ENCODE data around the gene DUSP6.
A peak's percentile ranks its signal among the peaks of the same experiment; 100 is the strongest.

DUSP6 gene

DNA sequence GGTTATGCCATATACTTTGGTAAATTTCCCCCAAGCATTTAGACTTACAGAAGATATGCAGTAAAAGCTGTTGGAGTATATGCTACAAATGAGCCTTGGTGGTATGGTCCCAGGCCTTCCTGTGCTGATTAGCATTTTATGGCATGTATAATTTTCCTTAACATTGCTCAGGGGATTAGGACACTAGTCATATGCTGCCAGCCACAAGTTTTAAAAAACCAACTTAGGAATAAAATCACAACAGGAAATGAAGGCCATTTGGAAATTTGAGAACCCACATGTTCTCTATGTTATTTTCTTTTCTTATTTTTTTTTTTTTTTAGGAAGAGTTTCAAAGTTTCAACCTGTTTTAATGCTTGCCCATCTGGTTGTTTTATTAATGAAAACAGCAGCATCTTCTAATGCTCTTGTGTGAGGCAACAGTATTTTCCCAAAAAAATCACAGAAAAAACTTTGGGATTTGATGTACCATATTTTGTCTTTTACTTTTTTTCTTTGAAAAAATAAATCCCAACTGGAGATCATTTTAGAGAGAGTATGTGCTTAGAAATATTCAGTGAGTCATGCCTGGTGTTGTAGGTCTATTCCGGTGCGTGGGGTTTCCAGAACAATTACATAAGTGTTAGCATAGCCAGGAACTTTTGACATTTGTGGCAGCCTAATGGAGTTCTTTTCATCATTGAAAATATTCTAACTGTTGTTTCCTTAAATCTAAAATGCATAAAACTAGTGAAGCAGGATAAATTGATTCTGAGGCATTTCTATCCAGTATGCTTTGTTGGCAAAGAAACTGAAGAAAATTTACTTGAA lies 21.7 kb upstream of the DUSP6 start:
- no peak for DNase-seq

- no peak for DNase-seq
These were observed 20.5 kb upstream of the DUSP6 start for GRCh38 chr12:89372584-89373370.

- DNase-seq, result no peak
These were observed 18.5 kb upstream of the DUSP6 start for GRCh38 chr12:89370850-89371249.

DNA sequence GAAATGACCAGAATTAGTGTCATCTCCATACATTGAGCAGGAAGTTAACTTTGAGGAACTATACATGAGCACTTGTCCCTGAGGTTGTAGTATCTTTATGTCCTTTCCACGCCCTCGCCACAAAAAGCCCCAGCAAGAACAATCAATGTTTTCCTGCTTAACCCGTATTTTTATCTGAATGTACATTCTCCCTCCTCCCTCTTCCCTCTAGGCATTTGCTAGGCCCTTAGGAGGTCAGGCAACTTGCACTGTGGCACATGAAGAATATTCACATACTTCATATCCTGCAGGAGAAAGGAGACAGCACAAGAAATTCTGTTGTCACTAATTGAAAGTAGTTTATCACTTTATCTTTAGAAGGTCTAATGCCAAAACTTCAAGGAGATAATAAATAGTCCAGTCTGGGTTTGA lies 18.1 kb upstream of the DUSP6 start:
- DNase-seq, result no peak

DNA sequence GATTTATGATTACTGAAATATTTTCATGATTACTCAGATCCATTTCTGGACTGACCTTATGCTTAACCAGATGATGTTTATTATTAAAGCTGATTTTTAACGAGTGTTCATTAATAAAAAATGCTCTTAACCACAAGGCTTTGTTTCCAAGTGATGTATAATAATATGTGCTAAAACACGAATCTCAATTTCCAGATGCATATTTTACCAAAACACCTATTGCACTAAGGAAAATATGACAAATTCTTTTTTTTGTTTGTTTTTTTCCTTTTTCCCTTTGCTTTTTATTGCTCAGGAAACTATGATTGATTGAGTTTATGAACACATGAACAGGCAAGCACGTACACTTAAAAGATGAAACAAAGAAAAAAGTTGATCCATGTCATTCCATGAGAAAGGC lies 16.9 kb upstream of the DUSP6 start:
- DNase-seq, result no peak

- DNase-seq, result no peak
These were observed 16.1 kb upstream of the DUSP6 start for GRCh38 chr12:89368391-89368790.

GRCh38 chr12:89366676-89367364 lies 14.5 kb upstream of the DUSP6 start:
- no peak for DNase-seq

DNA sequence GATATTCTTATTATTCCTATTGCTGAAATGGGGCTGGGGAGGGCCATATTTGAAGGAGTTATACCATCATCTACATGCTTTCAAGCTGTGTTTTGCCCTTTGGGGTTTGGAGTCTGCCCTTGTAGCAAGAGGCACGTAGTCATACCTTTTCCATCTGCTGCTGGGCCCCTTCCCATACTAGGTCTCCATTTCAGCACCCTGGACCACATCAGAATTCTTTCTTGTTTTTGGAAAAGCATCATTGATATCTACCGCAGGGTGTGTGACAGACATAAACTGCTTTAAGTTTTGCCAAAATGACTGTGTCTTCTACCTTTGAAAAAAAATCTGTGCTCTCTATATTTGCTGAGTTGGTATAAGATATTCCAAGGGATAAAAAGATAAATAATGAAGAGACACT lies 12.3 kb upstream of the DUSP6 start:
- no peak for DNase-seq

GRCh38 chr12:89364058-89364457 lies 11.8 kb upstream of the DUSP6 start:
- DNase-seq, result no peak

- no peak for DNase-seq
These were observed 11.3 kb upstream of the DUSP6 start for GRCh38 chr12:89363582-89363981.

DNA sequence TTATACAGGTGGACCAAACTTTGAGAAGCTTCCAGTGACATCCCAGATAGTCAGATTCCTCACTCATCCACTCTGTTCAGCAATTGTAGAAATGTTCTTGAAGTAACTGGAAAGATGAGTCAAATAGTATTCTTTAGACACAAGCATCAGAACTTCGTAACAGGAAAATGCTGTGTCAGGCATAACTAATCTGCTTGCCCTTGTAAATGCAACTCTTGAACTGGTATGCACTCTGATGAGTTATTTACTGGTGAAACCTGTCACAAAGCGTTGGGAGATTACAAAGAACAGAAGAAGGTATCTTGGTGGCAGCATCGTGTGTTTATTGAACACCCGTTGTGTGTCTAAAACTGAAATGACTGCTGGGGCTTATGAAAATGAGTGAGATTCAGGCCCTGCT lies 10.8 kb upstream of the DUSP6 start:
- no peak for DNase-seq

- no peak for DNase-seq
These were observed 7.3 kb upstream of the DUSP6 start for GRCh38 chr12:89359615-89360014.

- no peak for DNase-seq
These were observed 6.5 kb upstream of the DUSP6 start for GRCh38 chr12:89358805-89359204.

DNA sequence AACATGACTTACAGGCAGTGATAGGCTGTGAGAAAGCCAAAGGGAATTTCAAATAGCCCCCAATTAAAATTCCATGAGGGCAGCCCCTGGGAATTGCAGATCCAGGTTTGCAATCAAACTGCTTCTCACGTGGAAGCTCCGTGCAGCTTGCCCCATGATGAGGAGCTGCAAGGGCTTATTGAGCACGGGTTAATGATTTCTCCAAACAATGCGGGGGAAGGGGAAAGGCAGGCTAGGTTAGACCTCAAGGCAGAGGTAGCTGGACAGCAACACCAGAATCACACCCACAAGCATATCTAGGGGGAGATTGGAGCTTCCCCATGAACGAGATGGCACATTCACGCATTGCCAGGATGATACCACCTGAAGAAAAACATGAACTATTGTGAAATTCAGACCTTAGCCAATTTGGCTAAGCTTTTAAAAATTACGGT lies 5.0 kb upstream of the DUSP6 start:
- DNase-seq, result no peak

GRCh38 chr12:89356069-89356665 lies 3.9 kb upstream of the DUSP6 start:
- no peak for DNase-seq

GRCh38 chr12:89355243-89356068 lies 3.2 kb upstream of the DUSP6 start:
- DNase-seq, result no peak

DNA sequence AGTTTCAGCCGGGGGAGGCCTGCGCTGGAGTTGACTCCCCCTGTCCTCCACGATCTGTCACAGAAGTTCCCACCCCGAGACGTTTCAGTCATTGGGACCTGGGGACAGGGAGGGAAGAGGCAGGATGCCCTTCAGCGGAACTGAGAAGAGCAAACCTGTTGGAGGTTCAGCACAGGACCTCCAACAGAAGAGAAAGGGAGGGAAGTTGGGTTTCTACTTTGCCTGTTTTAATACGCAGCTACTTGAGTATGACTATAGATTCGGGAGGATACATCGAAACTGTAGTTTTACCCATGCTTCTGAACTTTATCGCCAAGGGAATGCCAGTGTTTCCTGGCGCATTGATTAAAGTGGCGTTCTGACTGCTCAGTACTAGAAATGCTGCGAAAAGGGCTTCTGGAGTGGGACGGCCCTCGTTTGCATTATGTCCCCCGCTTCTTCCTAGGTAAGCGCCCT lies 2.3 kb upstream of the DUSP6 start:
- no peak for DNase-seq

GRCh38 chr12:89353823-89354611 lies 1.7 kb upstream of the DUSP6 start:
- DNase-seq, result peak; percentile 46

- no peak for DNase-seq
These were observed 1.0 kb upstream of the DUSP6 start for GRCh38 chr12:89353188-89353822.

DNA sequence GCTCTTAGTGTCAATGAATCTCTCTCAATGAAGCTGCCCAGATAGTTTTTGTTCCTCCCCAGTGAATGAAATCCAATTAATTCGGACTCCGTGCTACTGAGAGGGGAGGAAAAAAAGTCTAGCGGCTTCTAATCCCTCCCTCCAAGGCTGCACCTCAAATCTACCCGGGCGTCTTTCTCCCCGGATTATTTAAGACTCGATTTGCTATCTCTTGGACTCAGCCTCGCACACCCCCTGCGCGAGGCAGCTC lies 134 bp downstream of the DUSP6 start:
- no peak for DNase-seq

Measured in NCI-H2107 (cell line).